OCI-LY1 (cell line): Measurements from ENCODE around the gene C1QB.

ENCODE experiments used
- H2AFZ ChIP-seq: fragments of 200-600 bp; sonication (generic), shearing (Covaris generic); 2 replicates; pipeline ENCODE4 v1.6.0; 2014; ENCODE audit warnings: antibody characterized with exemption, mild to moderate bottlenecking, low read length
- H3F3A ChIP-seq: fragments of 200-600 bp; sonication (generic), shearing (Covaris generic); 2 replicates; pipeline ENCODE4 v1.6.0; 2014; ENCODE audit warnings: mild to moderate bottlenecking, antibody characterized with exemption, low read length, moderate library complexity; ENCODE audit not compliant: insufficient read depth
- H3K27ac ChIP-seq: fragments of 200-600 bp; sonication (generic); 2 replicates; pipeline ENCODE4 v1.5.1; 2014; ENCODE audit warnings: low read length, mixed run types, mild to moderate bottlenecking, low read depth; ENCODE audit not compliant: poor library complexity, severe bottlenecking
- H3K27me3 ChIP-seq: fragments of 200-600 bp; sonication (generic); 2 replicates; pipeline ENCODE4 v1.6.0; 2014; ENCODE audit warnings: antibody characterized with exemption, mild to moderate bottlenecking, low read length, moderate library complexity; ENCODE audit not compliant: insufficient read depth
- H3K36me3 ChIP-seq: fragments of 200-600 bp; sonication (generic); 2 replicates; pipeline ENCODE4 v1.6.1; 2014; ENCODE audit warnings: mild to moderate bottlenecking, antibody characterized with exemption, low read length, moderate library complexity, mixed read lengths; ENCODE audit not compliant: insufficient read depth
- H3K4me1 ChIP-seq: fragments of 200-600 bp; sonication (generic); 2 replicates; pipeline ENCODE4 v1.5.1; 2014; ENCODE audit warnings: mild to moderate bottlenecking, low read length, moderate library complexity; ENCODE audit not compliant: insufficient read depth, severe bottlenecking
- H3K4me2 ChIP-seq: fragments of 200-600 bp; sonication (generic), shearing (Covaris generic); 2 replicates; pipeline ENCODE4 v1.6.1; 2014; ENCODE audit warnings: low read length
- H3K4me3 ChIP-seq: fragments of 200-600 bp; sonication (generic); 2 replicates; pipeline ENCODE4 v1.5.1; 2014; ENCODE audit warnings: low read length, low read depth, mild to moderate bottlenecking, mixed read lengths; ENCODE audit not compliant: poor library complexity, severe bottlenecking
- H3K79me2 ChIP-seq: fragments of 200-600 bp; shearing (Covaris generic); 2 replicates; pipeline ENCODE4 v1.6.1; 2016; ENCODE audit warnings: mixed run types, low read length, mixed read lengths; ENCODE audit not compliant: insufficient read depth
- H3K9ac ChIP-seq: fragments of 200-600 bp; sonication (generic), shearing (Covaris generic); 2 replicates; pipeline ENCODE4 v1.6.1; 2014; ENCODE audit warnings: mild to moderate bottlenecking, low read length, mixed read lengths
- H3K9me2 ChIP-seq: fragments of 200-600 bp; sonication (generic), shearing (Covaris generic); 2 replicates; pipeline ENCODE4 v1.6.1; 2014; ENCODE audit warnings: low read depth, mild to moderate bottlenecking, low read length, mixed read lengths
- H3K9me3 ChIP-seq: fragments of 200-600 bp; shearing (Covaris generic); 2 replicates; pipeline ENCODE4 v1.6.1; 2014; ENCODE audit warnings: low read length, mixed read lengths
- H4K20me1 ChIP-seq: fragments of 200-600 bp; sonication (generic), shearing (Covaris generic); 2 replicates; pipeline ENCODE4 v1.6.0; 2016; ENCODE audit warnings: mild to moderate bottlenecking, low read length; ENCODE audit not compliant: insufficient read depth
- EZH2 ChIP-seq: fragments of 200-600 bp; sonication (generic), shearing (Covaris generic); IDR thresholded peaks from 2 replicates; pipeline ENCODE4 v1.8.0; 2017; ENCODE audit warnings: borderline replicate concordance, mixed run types, mild to moderate bottlenecking, antibody characterized with exemption, low read length, moderate library complexity, mixed read lengths
- TF ChIP-seq, protein P1 (sequence below): fragments of 200-600 bp; sonication (generic), shearing (Covaris generic); IDR thresholded peaks from 2 replicates; pipeline ENCODE4 v1.5.1; 2017; ENCODE audit warnings: mild to moderate bottlenecking, antibody characterized with exemption, low read length, moderate library complexity, mixed read lengths

Gene C1QB

DNA sequence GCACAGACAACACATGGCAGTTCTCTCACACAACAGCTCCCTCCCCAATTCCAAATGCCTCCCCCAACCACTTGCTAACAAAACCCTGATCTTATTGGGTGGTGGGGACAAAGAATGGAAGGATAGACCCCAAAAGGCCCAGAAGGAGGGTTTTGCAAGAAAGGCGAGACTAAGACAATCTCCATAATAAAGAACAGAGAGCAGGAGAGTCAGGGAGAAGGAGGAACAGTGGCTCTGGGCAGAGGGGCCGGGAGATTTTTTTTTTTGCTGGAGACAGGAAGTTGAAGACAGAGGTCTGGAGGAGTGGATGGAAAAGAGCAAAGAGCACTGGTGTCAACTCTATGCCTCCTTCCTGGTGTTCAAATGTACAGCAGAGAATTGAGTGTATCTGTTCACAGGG lies 23.1 kb upstream of the C1QB start:
- H3K4me1 ChIP-seq: no peaks in the 10 kb centered on the region
- H3K4me3 ChIP-seq: no peak overlapping the region
- H3K9me2 ChIP-seq: no peaks in the 10 kb centered on the region
- H3K4me2 ChIP-seq: no peak overlapping the region
- no peaks in the 10 kb centered on the region for H3K9me3 ChIP-seq
- H3K36me3 ChIP-seq: no peaks in the 10 kb centered on the region
- H3K9ac ChIP-seq: no peak overlapping the region
- no peak overlapping the region for H3K27ac ChIP-seq
- H2AFZ ChIP-seq: no peak overlapping the region
- no peaks in the 10 kb centered on the region for H3F3A ChIP-seq
- H3K27me3 ChIP-seq: no peaks in the 10 kb centered on the region
- no peaks in the 10 kb centered on the region for H4K20me1 ChIP-seq
- no peak for TF ChIP-seq EZH2
- TF ChIP-seq, protein P1, sequence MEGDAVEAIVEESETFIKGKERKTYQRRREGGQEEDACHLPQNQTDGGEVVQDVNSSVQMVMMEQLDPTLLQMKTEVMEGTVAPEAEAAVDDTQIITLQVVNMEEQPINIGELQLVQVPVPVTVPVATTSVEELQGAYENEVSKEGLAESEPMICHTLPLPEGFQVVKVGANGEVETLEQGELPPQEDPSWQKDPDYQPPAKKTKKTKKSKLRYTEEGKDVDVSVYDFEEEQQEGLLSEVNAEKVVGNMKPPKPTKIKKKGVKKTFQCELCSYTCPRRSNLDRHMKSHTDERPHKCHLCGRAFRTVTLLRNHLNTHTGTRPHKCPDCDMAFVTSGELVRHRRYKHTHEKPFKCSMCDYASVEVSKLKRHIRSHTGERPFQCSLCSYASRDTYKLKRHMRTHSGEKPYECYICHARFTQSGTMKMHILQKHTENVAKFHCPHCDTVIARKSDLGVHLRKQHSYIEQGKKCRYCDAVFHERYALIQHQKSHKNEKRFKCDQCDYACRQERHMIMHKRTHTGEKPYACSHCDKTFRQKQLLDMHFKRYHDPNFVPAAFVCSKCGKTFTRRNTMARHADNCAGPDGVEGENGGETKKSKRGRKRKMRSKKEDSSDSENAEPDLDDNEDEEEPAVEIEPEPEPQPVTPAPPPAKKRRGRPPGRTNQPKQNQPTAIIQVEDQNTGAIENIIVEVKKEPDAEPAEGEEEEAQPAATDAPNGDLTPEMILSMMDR: no peak
- H3K79me2 ChIP-seq: no peaks in the 10 kb centered on the region

DNA sequence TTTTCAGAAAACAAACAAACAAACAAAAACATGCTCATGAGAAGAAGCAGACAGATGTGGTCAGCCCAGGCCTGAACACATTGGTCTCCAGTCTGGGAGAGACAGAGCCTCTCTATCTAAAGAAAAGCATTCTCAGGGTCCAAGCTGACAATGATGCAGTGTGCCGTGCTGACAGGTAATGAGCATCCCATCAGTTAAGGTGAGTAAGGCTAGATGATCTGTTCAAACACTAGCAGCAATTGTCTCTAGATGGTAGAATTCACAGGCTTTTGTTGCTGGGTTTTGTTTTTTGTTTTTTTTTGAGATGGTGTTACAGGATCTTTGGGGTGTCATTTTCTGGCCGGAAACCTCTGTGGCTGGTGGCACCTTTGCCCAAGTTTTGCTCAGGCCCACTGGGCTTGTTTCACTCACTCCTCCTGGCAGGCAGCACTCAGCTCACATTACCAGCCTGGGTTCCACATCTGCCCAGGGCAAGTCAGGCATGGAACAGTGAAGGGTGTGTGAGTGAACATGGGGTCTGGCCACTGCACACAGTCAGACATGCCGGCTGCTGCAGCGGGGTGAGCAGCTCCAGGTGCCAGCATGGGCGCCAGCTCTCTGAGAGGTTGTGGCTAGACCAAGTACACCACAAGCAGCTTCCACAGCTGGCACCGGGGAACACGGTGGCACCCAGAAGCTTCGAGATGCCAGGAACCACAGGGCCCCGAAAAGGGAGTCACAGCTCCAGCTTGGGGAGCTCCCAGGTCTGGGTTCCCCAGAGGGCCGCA lies 19.2 kb upstream of the C1QB start:
- no peaks in the 10 kb centered on the region for H3K79me2 ChIP-seq
- no peaks in the 10 kb centered on the region for H3K4me1 ChIP-seq
- H3K9me2 ChIP-seq: no peaks in the 10 kb centered on the region
- H3K4me3 ChIP-seq: no peak overlapping the region
- no peak overlapping the region for H3K4me2 ChIP-seq
- no peaks in the 10 kb centered on the region for H3F3A ChIP-seq
- no peaks in the 10 kb centered on the region for H3K27me3 ChIP-seq
- H3K27ac ChIP-seq: no peak overlapping the region
- no peaks in the 10 kb centered on the region for H4K20me1 ChIP-seq
- H2AFZ ChIP-seq: no peak overlapping the region
- no peak overlapping the region for H3K9ac ChIP-seq
- no peaks in the 10 kb centered on the region for H3K36me3 ChIP-seq
- no peaks in the 10 kb centered on the region for H3K9me3 ChIP-seq
- TF ChIP-seq, protein P1: no peak
- no peak for TF ChIP-seq EZH2

DNA sequence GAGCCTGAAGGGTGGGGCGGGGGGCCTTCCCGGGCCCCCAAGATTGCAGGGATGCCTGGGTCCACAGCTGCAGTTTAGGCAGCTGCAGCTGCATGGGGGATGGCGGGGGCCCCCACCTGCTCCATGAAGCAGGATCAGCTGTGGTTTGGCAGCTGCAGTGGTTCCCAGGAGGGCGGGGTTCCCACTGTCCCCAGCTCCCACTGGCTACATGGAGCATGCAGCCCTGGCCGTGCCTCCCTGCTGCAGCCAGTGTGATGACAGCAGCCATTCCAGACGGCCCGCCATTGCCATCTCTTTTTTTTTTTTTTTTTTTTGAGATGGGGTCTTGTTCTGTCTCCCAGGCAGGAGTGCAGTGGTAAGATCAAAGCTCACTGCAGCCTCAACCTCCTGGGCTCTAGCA lies 17.6 kb upstream of the C1QB start:
- Histone ChIP-seq H3K27ac (no peak overlapping the region), H3K27me3 (no peaks in the 10 kb centered on the region), H3K9me3 (no peaks in the 10 kb centered on the region), H3K9ac (no peak overlapping the region), H3K36me3 (no peaks in the 10 kb centered on the region), H2AFZ (no peak overlapping the region), H3K9me2 (no peaks in the 10 kb centered on the region), H3K4me1 (no peaks in the 10 kb centered on the region), H3K4me2 (no peak overlapping the region), H3K79me2 (no peaks in the 10 kb centered on the region), H3F3A (no peaks in the 10 kb centered on the region), H4K20me1 (no peaks in the 10 kb centered on the region), H3K4me3 (no peak overlapping the region)
- TF ChIP-seq, protein P1: no peak
- TF ChIP-seq EZH2: no peak
